Osteoblast (primary cell): ENCODE results near the gene LRP2. TPM values are rescaled to one million over a fixed set of nuclear protein-coding genes. Genes with fewer than 3 reads are reported as not detected.

Experiments
- DNase-seq: peaks from one replicate; pipeline ENCODE4 v3.0.0; 2011; ENCODE audit warnings: low spot score, mixed read lengths; ENCODE audit not compliant: insufficient read length; ENCODE audit errors: missing footprints
- H2AFZ ChIP-seq: 2 replicates; pipeline ENCODE4 v1.6.0; 2011; ENCODE audit warnings: mild to moderate bottlenecking, low read length
- H3K27ac ChIP-seq: 2 replicates; pipeline ENCODE4 v1.5.1; 2011; ENCODE audit warnings: mild to moderate bottlenecking, low read depth, low read length, moderate library complexity
- H3K27me3 ChIP-seq: 2 replicates; pipeline ENCODE4 v1.6.0; 2012; ENCODE audit warnings: mild to moderate bottlenecking, control low read depth, inconsistent platforms, low read length, moderate library complexity; ENCODE audit not compliant: insufficient read depth
- H3K36me3 ChIP-seq: 2 replicates; pipeline ENCODE4 v1.5.1; 2011; ENCODE audit warnings: mild to moderate bottlenecking, low read length, control low read depth, moderate library complexity; ENCODE audit not compliant: insufficient read depth
- H3K4me1 ChIP-seq: 2 replicates; pipeline ENCODE4 v1.5.1; 2011; ENCODE audit warnings: mild to moderate bottlenecking, low read length, control low read depth, moderate library complexity; ENCODE audit not compliant: insufficient read depth
- H3K4me2 ChIP-seq: 2 replicates; pipeline ENCODE4 v1.6.0; 2011; ENCODE audit warnings: mild to moderate bottlenecking, low read length; ENCODE audit not compliant: insufficient read depth
- H3K4me3 ChIP-seq: fragments of 200-600 bp; sonication (generic); 3 replicates; pipeline ENCODE4 v1.5.1; 2012; ENCODE audit warnings: mild to moderate bottlenecking, low read length, inconsistent platforms; ENCODE audit not compliant: insufficient read depth
- H3K79me2 ChIP-seq: 2 replicates; pipeline ENCODE4 v1.6.0; 2012; ENCODE audit warnings: mild to moderate bottlenecking, low read length, control low read depth, inconsistent platforms; ENCODE audit not compliant: insufficient read depth
- H3K9me3 ChIP-seq: 2 replicates; pipeline ENCODE4 v1.5.1; 2011; ENCODE audit warnings: low read depth, low read length, control low read depth
- H4K20me1 ChIP-seq: 2 replicates; pipeline ENCODE4 v1.6.0; 2012; ENCODE audit warnings: mild to moderate bottlenecking, low read length, control low read depth; ENCODE audit not compliant: insufficient read depth
- total RNA-seq: library from RNA; depleted of rRNA; stranded (reverse); fragments of >200 nt; gene quantifications from 2 replicates; pipeline ENCODE4 v1.2.3, GENCODE V29; 2012
- TF ChIP-seq, protein P1 (sequence below): IDR thresholded peaks from 2 replicates; pipeline ENCODE4 v1.5.1; 2011; ENCODE audit warnings: mild to moderate bottlenecking, low read depth, low read length, moderate library complexity; ENCODE audit errors: extremely low read depth

LRP2 gene
- total RNA-seq, 1 donor: not detected

DNA sequence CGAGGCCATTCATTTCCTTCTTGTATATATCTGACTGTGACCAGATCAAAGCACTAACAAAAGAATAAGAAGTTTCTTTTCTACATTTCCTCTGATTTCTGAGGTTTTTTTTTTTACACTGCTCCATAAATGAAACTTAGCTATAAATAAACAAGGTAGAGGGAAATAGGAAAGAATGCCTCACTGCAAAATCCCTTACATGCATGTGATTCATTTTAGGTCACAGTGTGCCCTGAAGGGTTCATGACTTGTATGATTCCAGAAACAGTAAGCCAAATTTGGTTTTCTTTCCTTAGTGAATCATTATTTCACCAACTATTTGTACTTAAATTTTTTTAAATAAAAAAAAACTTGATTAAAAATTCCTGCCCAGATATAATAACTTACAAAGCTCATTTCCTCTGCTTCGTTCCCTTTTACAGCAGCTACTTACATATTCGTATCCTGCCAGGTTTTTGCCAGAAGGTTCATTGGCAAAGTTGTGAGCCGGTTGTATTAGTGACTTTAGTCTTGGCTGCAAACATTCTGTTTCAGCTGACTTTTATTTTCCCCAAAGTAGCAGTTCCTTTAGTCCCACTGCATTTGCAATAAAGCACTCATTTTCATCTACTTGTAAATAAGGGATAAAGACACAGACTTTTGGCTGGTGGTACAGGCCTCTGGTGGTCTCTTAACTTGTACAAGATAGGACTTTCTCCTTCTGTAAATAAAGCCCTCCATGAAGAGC lies 58.6 kb downstream of the LRP2 start:
- no peaks in the 10 kb centered on the region for H3K4me1 ChIP-seq
- no peak overlapping the region for H3K4me3 ChIP-seq
- H3K9me3 ChIP-seq: no peaks in the 10 kb centered on the region
- no peaks in the 10 kb centered on the region for H3K79me2 ChIP-seq
- no peaks in the 10 kb centered on the region for H4K20me1 ChIP-seq
- H3K27ac ChIP-seq: no peak overlapping the region
- no peaks in the 10 kb centered on the region for H3K36me3 ChIP-seq
- DNase-seq: no peak
- no peaks in the 10 kb centered on the region for H3K27me3 ChIP-seq
- TF ChIP-seq, protein P1, sequence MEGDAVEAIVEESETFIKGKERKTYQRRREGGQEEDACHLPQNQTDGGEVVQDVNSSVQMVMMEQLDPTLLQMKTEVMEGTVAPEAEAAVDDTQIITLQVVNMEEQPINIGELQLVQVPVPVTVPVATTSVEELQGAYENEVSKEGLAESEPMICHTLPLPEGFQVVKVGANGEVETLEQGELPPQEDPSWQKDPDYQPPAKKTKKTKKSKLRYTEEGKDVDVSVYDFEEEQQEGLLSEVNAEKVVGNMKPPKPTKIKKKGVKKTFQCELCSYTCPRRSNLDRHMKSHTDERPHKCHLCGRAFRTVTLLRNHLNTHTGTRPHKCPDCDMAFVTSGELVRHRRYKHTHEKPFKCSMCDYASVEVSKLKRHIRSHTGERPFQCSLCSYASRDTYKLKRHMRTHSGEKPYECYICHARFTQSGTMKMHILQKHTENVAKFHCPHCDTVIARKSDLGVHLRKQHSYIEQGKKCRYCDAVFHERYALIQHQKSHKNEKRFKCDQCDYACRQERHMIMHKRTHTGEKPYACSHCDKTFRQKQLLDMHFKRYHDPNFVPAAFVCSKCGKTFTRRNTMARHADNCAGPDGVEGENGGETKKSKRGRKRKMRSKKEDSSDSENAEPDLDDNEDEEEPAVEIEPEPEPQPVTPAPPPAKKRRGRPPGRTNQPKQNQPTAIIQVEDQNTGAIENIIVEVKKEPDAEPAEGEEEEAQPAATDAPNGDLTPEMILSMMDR: no peak
- no peak overlapping the region for H2AFZ ChIP-seq
- no peak overlapping the region for H3K4me2 ChIP-seq

GRCh38 chr2:169302364-169302763 lies 60.0 kb downstream of the LRP2 start:
- TF ChIP-seq, protein P1: no peak
- Histone ChIP-seq H3K36me3 (no peaks in the 10 kb centered on the region), H3K4me3 (no peak overlapping the region), H4K20me1 (no peaks in the 10 kb centered on the region), H2AFZ (no peak overlapping the region), H3K27ac (no peak overlapping the region), H3K79me2 (no peaks in the 10 kb centered on the region), H3K4me1 (no peaks in the 10 kb centered on the region), H3K27me3 (no peaks in the 10 kb centered on the region), H3K9me3 (no peaks in the 10 kb centered on the region), H3K4me2 (no peak overlapping the region)
- no peak for DNase-seq

- H2AFZ ChIP-seq: no peak overlapping the region
- H3K9me3 ChIP-seq: no peaks in the 10 kb centered on the region
- H3K36me3 ChIP-seq: no peaks in the 10 kb centered on the region
Observed at GRCh38 chr2:169301596-169302335, 60.6 kb downstream of the LRP2 start.

More at GRCh38 chr2:169301596-169302335, 60.6 kb downstream of the LRP2 start:
- Histone ChIP-seq H3K27me3 (no peaks in the 10 kb centered on the region), H3K27ac (no peak overlapping the region), H4K20me1 (no peaks in the 10 kb centered on the region), H3K4me1 (no peaks in the 10 kb centered on the region), H3K4me3 (no peak overlapping the region), H3K4me2 (no peak overlapping the region), H3K79me2 (no peaks in the 10 kb centered on the region)
- no peak for DNase-seq
- TF ChIP-seq, protein P1: no peak
